Fibroblast of lung (primary cell): ENCODE measurements around the gene BBS1. TPM values are rescaled to one million over a fixed set of nuclear protein-coding genes. Genes with fewer than 3 reads are reported as not detected.

ENCODE experiments used
- DNase-seq, 2 donors: peaks; one replicate each; pipeline versions ENCODE4 v3.0.0 to v3.0.0-alpha.2; 2010; ENCODE audit warnings: low read depth in 2 of 2
- H2AFZ ChIP-seq: 2 replicates; pipeline ENCODE4 v1.5.1; 2012; ENCODE audit warnings: low read length, control low read depth, inconsistent platforms
- H3K27ac ChIP-seq: 2 replicates; pipeline ENCODE4 v1.5.1; 2011; ENCODE audit warnings: low read length, control low read depth; ENCODE audit not compliant: insufficient read depth
- H3K27me3 ChIP-seq: 2 replicates; pipeline ENCODE4 v1.5.1; 2011; ENCODE audit warnings: mild to moderate bottlenecking, low read length; ENCODE audit not compliant: control insufficient read depth, insufficient read depth
- H3K36me3 ChIP-seq: 2 replicates; pipeline ENCODE4 v1.5.1; 2011; ENCODE audit warnings: low read length; ENCODE audit not compliant: control insufficient read depth, insufficient read depth
- H3K4me1 ChIP-seq: 2 replicates; pipeline ENCODE4 v1.5.1; 2011; ENCODE audit warnings: low read length; ENCODE audit not compliant: control insufficient read depth, insufficient read depth; ENCODE audit errors: extremely low read depth
- H3K4me2 ChIP-seq: 2 replicates; pipeline ENCODE4 v1.5.1; 2011; ENCODE audit warnings: low read length, control low read depth; ENCODE audit not compliant: insufficient read depth; ENCODE audit errors: extremely low read depth
- H3K4me3 ChIP-seq, 4 experiments: fragments of 200-600 bp in 1 of 4; sonication (generic) in 1 of 4; replicated peaks in 1 of 4; 2 replicates each; pipeline ENCODE4 v1.5.1; 2011 to 2016; ENCODE audit warnings: low read length in 4 of 4, low read depth in 3 of 4, mild to moderate bottlenecking in 3 of 4, control low read depth in 2 of 4, inconsistent platforms in 1 of 4, mixed read lengths in 1 of 4; ENCODE audit not compliant: insufficient read depth in 1 of 4; ENCODE audit errors: control extremely low read depth in 1 of 4
- H3K79me2 ChIP-seq: 2 replicates; pipeline ENCODE4 v1.5.1; 2012; ENCODE audit warnings: mild to moderate bottlenecking, low read length, inconsistent platforms; ENCODE audit not compliant: control insufficient read depth, insufficient read depth
- H3K9ac ChIP-seq: 2 replicates; pipeline ENCODE4 v1.5.1; 2011; ENCODE audit warnings: mild to moderate bottlenecking, low read length, control low read depth; ENCODE audit not compliant: insufficient read depth
- H3K9me3 ChIP-seq: 2 replicates; pipeline ENCODE4 v1.5.1; 2012; ENCODE audit warnings: low read depth, low read length; ENCODE audit not compliant: control insufficient read depth, insufficient read depth
- H4K20me1 ChIP-seq: 2 replicates; pipeline ENCODE4 v1.5.1; 2011; ENCODE audit warnings: low read length; ENCODE audit not compliant: control insufficient read depth, insufficient read depth; ENCODE audit errors: extremely low read depth
- CTCF ChIP-seq, 2 donors: IDR thresholded peaks in 1 of 2; conservative IDR thresholded peaks in 1 of 2; 1 replicate in 1 of 2; 2 replicates in 1 of 2; pipeline ENCODE4 v1.5.1; 2011 to 2012; ENCODE audit warnings: low read length in 2 of 2, control low read depth in 1 of 2, inconsistent platforms in 1 of 2, low read depth in 1 of 2, mild to moderate bottlenecking in 1 of 2
- EZH2 ChIP-seq: IDR thresholded peaks from 2 replicates; pipeline ENCODE4 v1.5.1; 2012; ENCODE audit warnings: low read length, control low read depth, mild to moderate bottlenecking; ENCODE audit errors: missing control alignments
- polyA plus RNA-seq, 2 donors: library from polyadenylated mRNA; depleted of rRNA in 1 of 2; stranded (reverse) in 1 of 2; unstranded in 1 of 2; fragments of >200 nt; gene quantifications; 2 replicates each; pipeline ENCODE4 v1.2.1, GENCODE V29; 2011 to 2012; ENCODE audit warnings: missing spikeins in 1 of 2
- total RNA-seq: library from RNA; depleted of rRNA; stranded (reverse); fragments of >200 nt; gene quantifications from 2 replicates; pipeline ENCODE4 v1.2.1, GENCODE V29; 2014

BBS1 gene
- total and polyA plus RNA-seq, 2 donors (not counting 1 experiment from before 2014, with no cell fraction given), result 16.5 to 20.5 TPM

- Histone ChIP-seq H3K36me3 (no peaks in the 10 kb centered on the region), H3K9me3 (no peaks in the 10 kb centered on the region), H3K79me2 (no peaks in the 10 kb centered on the region), H4K20me1 (no peaks in the 10 kb centered on the region), H3K4me3 (no peak overlapping the region), H3K27me3 (peaks cover 19% of the 10 kb centered on the region), H2AFZ (no peak overlapping the region), H3K4me2 (no peak overlapping the region), H3K9ac (no peak overlapping the region), H3K4me1 (no peaks in the 10 kb centered on the region), H3K27ac (no peak overlapping the region)
- DNase-seq, result no peak
- TF ChIP-seq EZH2 (no peak), CTCF (conservative IDR thresholded peaks at IDR 0.05 in 1 of 2, IDR thresholded peaks at IDR 0.05 in 1 of 2; ENCODE audit: low read depth in 1 of 2, low read length in 2 of 2) (no peak)
Measured at GRCh38 chr11:66549696-66550095, 39.3 kb downstream of the BBS1 start.

GRCh38 chr11:66550887-66551286 lies 40.5 kb downstream of the BBS1 start:
- Histone ChIP-seq H3K9me3 (no peaks in the 10 kb centered on the region), H3K4me3 (no peak overlapping the region), H3K36me3 (no peaks in the 10 kb centered on the region), H3K27me3 (peaks cover 23% of the 10 kb centered on the region), H4K20me1 (no peaks in the 10 kb centered on the region), H2AFZ (no peak overlapping the region), H3K79me2 (no peaks in the 10 kb centered on the region), H3K4me2 (no peak overlapping the region), H3K4me1 (no peaks in the 10 kb centered on the region), H3K27ac (no peak overlapping the region), H3K9ac (no peak overlapping the region)
- no peak for TF ChIP-seq EZH2
- TF ChIP-seq CTCF (conservative IDR thresholded peaks at IDR 0.05 in 1 of 2, IDR thresholded peaks at IDR 0.05 in 1 of 2; ENCODE audit: low read depth in 1 of 2, low read length in 2 of 2), result no peak
- DNase-seq, result no peak

- no peaks in the 10 kb centered on the region for H3K36me3 ChIP-seq
- no peak overlapping the region for H3K27ac ChIP-seq
- no peak overlapping the region for H3K9ac ChIP-seq
- DNase-seq, result no peak
- H3K27me3 ChIP-seq, result peaks cover 13% of the 10 kb centered on the region
- H3K9me3 ChIP-seq, result no peaks in the 10 kb centered on the region
- no peak overlapping the region for H3K4me3 ChIP-seq
- H4K20me1 ChIP-seq, result no peaks in the 10 kb centered on the region
- no peak overlapping the region for H2AFZ ChIP-seq
- no peaks in the 10 kb centered on the region for H3K79me2 ChIP-seq
- TF ChIP-seq EZH2 (no peak), CTCF (conservative IDR thresholded peaks at IDR 0.05 in 1 of 2, IDR thresholded peaks at IDR 0.05 in 1 of 2; ENCODE audit: low read depth in 1 of 2, low read length in 2 of 2) (no peak)
- H3K4me2 ChIP-seq, result no peak overlapping the region
- H3K4me1 ChIP-seq, result no peaks in the 10 kb centered on the region
Measured at GRCh38 chr11:66554602-66555001, 44.2 kb downstream of the BBS1 start.
